GM20431 (cell line): ENCODE measurements around the gene MTA3.
"Not testable (repeated sequence)": the region's sequence is repeated elsewhere in the genome, so short reads cannot be mapped to it uniquely, and the experiment has no call there.

Source experiments
- in situ Hi-C: fragments of 300-500 bp; cut with MseI, MboI; formaldehyde crosslinking; loops from one replicate; pipeline ENCODE4 v1.15.0; 2020; ENCODE audit warnings: low sequenced_read_pairs; ENCODE audit not compliant: unreplicated experiment

MTA3 gene

GRCh38 chr2:42721898-42722297 is 153.5 kb downstream of the MTA3 start:
- in situ Hi-C loops: no loop called here

GRCh38 chr2:42722320-42723190 is 154.1 kb downstream of the MTA3 start:
- in situ Hi-C loops: no loop called here

GRCh38 chr2:42723465-42723864 is 155.0 kb downstream of the MTA3 start:
- in situ Hi-C loops: no loop called here

- in situ Hi-C loops: no loop called here
Measured at GRCh38 chr2:42724886-42725285, 156.5 kb downstream of the MTA3 start.

- in situ Hi-C loops: no loop called here
Measured at GRCh38 chr2:42725657-42726056, 157.2 kb downstream of the MTA3 start.

- in situ Hi-C loops: no loop called here
Measured at GRCh38 chr2:42726680-42727079, 158.2 kb downstream of the MTA3 start.

- in situ Hi-C loops: not testable (repeated sequence)
Measured at GRCh38 chr2:42731316-42731715, 162.9 kb downstream of the MTA3 start.

- in situ Hi-C loops: no loop called here
Measured at GRCh38 chr2:42733852-42734251, 165.4 kb downstream of the MTA3 start.

GRCh38 chr2:42736598-42737322 is 168.3 kb downstream of the MTA3 start:
- in situ Hi-C loops: no loop called here

- in situ Hi-C loops: no loop called here
Measured at GRCh38 chr2:42741140-42741539, 172.7 kb downstream of the MTA3 start.

GRCh38 chr2:42742740-42743658 is 174.6 kb downstream of the MTA3 start:
- in situ Hi-C loops: no loop called here

- in situ Hi-C loops: no loop called here
Measured at GRCh38 chr2:42743659-42743990, 175.2 kb downstream of the MTA3 start.

- in situ Hi-C loops: no loop called here
Measured at GRCh38 chr2:42744545-42745082, 176.2 kb downstream of the MTA3 start.

GRCh38 chr2:42747422-42747821 is 179.0 kb downstream of the MTA3 start:
- in situ Hi-C loops: no loop called here

GRCh38 chr2:42748840-42749239 is 180.4 kb downstream of the MTA3 start:
- in situ Hi-C loops: no loop called here

GRCh38 chr2:42752314-42752713 is 183.9 kb downstream of the MTA3 start:
- in situ Hi-C loops: no loop called here

- in situ Hi-C loops: no loop called here
Measured at GRCh38 chr2:42752816-42753813, 184.7 kb downstream of the MTA3 start.

GRCh38 chr2:42754021-42754775 is 185.8 kb downstream of the MTA3 start:
- in situ Hi-C loops: no loop called here
